Activated naive CD8-positive, alpha-beta T cell treated with anti-CD3 and anti-CD28 coated beads, Interleukin-2, amount 50 U/mL, for 24 hours (primary cell): Measurements from ENCODE around the gene LMNTD1.

Source experiments
- ATAC-seq: fragments of 150-1000 bp; cut with Tn5 transposase; one replicate; pipeline ENCODE4 v1.10.0; 2021
- DNase-seq: peaks from one replicate; pipeline ENCODE4 v3.0.0; 2021
- H3K27ac Mint-ChIP-seq: one replicate; pipeline ENCODE4 v1.8.0; 2021; ENCODE audit warnings: mild to moderate bottlenecking, mixed read lengths
- H3K27me3 Mint-ChIP-seq: one replicate; pipeline ENCODE4 v1.8.0; 2021; ENCODE audit warnings: mixed read lengths
- H3K36me3 Mint-ChIP-seq: one replicate; pipeline ENCODE4 v1.8.0; 2021; ENCODE audit warnings: low read depth, mixed read lengths
- H3K4me1 Mint-ChIP-seq: one replicate; pipeline ENCODE4 v1.8.0; 2021; ENCODE audit warnings: mixed read lengths
- H3K4me3 Mint-ChIP-seq: one replicate; pipeline ENCODE4 v1.8.0; 2021; ENCODE audit warnings: mild to moderate bottlenecking, moderate library complexity, mixed read lengths
- H3K9me3 Mint-ChIP-seq: one replicate; pipeline ENCODE4 v1.8.0; 2021; ENCODE audit warnings: mixed read lengths

The LMNTD1 gene

GRCh38 chr12:25574761-25575160 lies 21.7 kb upstream of the LMNTD1 start:
- ATAC-seq (no peak), DNase-seq (no peak)
- peaks cover 1% of the 10 kb centered on the region for H3K27me3 Mint-ChIP-seq
- no peak overlapping the region for H3K4me3 Mint-ChIP-seq
- H3K9me3 Mint-ChIP-seq: no peaks in the 10 kb centered on the region
- H3K36me3 Mint-ChIP-seq: no peaks in the 10 kb centered on the region
- H3K4me1 Mint-ChIP-seq: no peaks in the 10 kb centered on the region
- H3K27ac Mint-ChIP-seq: no peak overlapping the region

GRCh38 chr12:25573346-25573745 lies 20.3 kb upstream of the LMNTD1 start:
- no peaks in the 10 kb centered on the region for H3K36me3 Mint-ChIP-seq
- no peaks in the 10 kb centered on the region for H3K4me1 Mint-ChIP-seq
- no peak overlapping the region for H3K27ac Mint-ChIP-seq
- H3K9me3 Mint-ChIP-seq: no peaks in the 10 kb centered on the region
- DNase-seq (no peak), ATAC-seq (no peak)
- H3K27me3 Mint-ChIP-seq: no peaks in the 10 kb centered on the region
- H3K4me3 Mint-ChIP-seq: no peak overlapping the region

GRCh38 chr12:25570418-25570817 lies 17.3 kb upstream of the LMNTD1 start:
- Mint-ChIP-seq H3K4me1 (no peaks in the 10 kb centered on the region), H3K9me3 (no peaks in the 10 kb centered on the region), H3K36me3 (no peaks in the 10 kb centered on the region), H3K4me3 (no peak overlapping the region), H3K27ac (no peak overlapping the region), H3K27me3 (no peaks in the 10 kb centered on the region)
- ATAC-seq (no peak), DNase-seq (no peak)

GRCh38 chr12:25566202-25566949 lies 13.3 kb upstream of the LMNTD1 start:
- ATAC-seq (no peak), DNase-seq (no peak)
- Mint-ChIP-seq H3K4me1 (no peaks in the 10 kb centered on the region), H3K4me3 (no peak overlapping the region), H3K27me3 (peaks cover 1% of the 10 kb centered on the region), H3K36me3 (no peaks in the 10 kb centered on the region), H3K27ac (no peak overlapping the region), H3K9me3 (peaks cover 9% of the 10 kb centered on the region)

- no peak overlapping the region for H3K27ac Mint-ChIP-seq
- ATAC-seq (no peak), DNase-seq (no peak)
- no peak overlapping the region for H3K4me3 Mint-ChIP-seq
- no peaks in the 10 kb centered on the region for H3K27me3 Mint-ChIP-seq
- H3K9me3 Mint-ChIP-seq: peaks cover 9% of the 10 kb centered on the region
- H3K4me1 Mint-ChIP-seq: peaks cover 4% of the 10 kb centered on the region
- peaks cover 3% of the 10 kb centered on the region for H3K36me3 Mint-ChIP-seq
Measured at GRCh38 chr12:25558586-25558985, 5.5 kb upstream of the LMNTD1 start.

GRCh38 chr12:25557830-25558436 lies 4.8 kb upstream of the LMNTD1 start:
- H3K9me3 Mint-ChIP-seq: peaks cover 9% of the 10 kb centered on the region
- no peak overlapping the region for H3K4me3 Mint-ChIP-seq
- no peak for ATAC-seq
- H3K4me1 Mint-ChIP-seq: peaks cover 4% of the 10 kb centered on the region
- peaks cover 3% of the 10 kb centered on the region for H3K36me3 Mint-ChIP-seq
- peak; percentile 5 for DNase-seq
- H3K27me3 Mint-ChIP-seq: no peaks in the 10 kb centered on the region
- H3K27ac Mint-ChIP-seq: no peak overlapping the region

GRCh38 chr12:25556153-25556552 lies 3.1 kb upstream of the LMNTD1 start:
- H3K27ac Mint-ChIP-seq: no peak overlapping the region
- H3K4me3 Mint-ChIP-seq: no peak overlapping the region
- ATAC-seq: no peak
- H3K36me3 Mint-ChIP-seq: peaks cover 3% of the 10 kb centered on the region
- no peak for DNase-seq
- H3K27me3 Mint-ChIP-seq: no peaks in the 10 kb centered on the region
- H3K9me3 Mint-ChIP-seq: peaks cover 5% of the 10 kb centered on the region
- H3K4me1 Mint-ChIP-seq: peaks cover 4% of the 10 kb centered on the region

GRCh38 chr12:25552681-25553080 lies 402 bp downstream of the LMNTD1 start:
- DNase-seq (no peak), ATAC-seq (no peak)
- no peaks in the 10 kb centered on the region for H3K4me1 Mint-ChIP-seq
- H3K9me3 Mint-ChIP-seq: no peaks in the 10 kb centered on the region
- H3K4me3 Mint-ChIP-seq: no peak overlapping the region
- no peak overlapping the region for H3K27ac Mint-ChIP-seq
- no peaks in the 10 kb centered on the region for H3K36me3 Mint-ChIP-seq
- peaks cover 2% of the 10 kb centered on the region for H3K27me3 Mint-ChIP-seq

GRCh38 chr12:25550186-25550585 lies 2.9 kb downstream of the LMNTD1 start:
- Mint-ChIP-seq H3K4me3 (no peak overlapping the region), H3K9me3 (no peaks in the 10 kb centered on the region), H3K27me3 (peaks cover 2% of the 10 kb centered on the region), H3K27ac (no peak overlapping the region), H3K4me1 (no peaks in the 10 kb centered on the region), H3K36me3 (no peaks in the 10 kb centered on the region)
- no peak for DNase-seq
- no peak for ATAC-seq

- Mint-ChIP-seq H3K27ac (no peak overlapping the region), H3K36me3 (no peaks in the 10 kb centered on the region), H3K4me3 (no peak overlapping the region), H3K9me3 (no peaks in the 10 kb centered on the region), H3K27me3 (peaks cover 2% of the 10 kb centered on the region), H3K4me1 (no peaks in the 10 kb centered on the region)
- no peak for DNase-seq
- ATAC-seq: no peak
Measured at GRCh38 chr12:25549120-25549519, 4.0 kb downstream of the LMNTD1 start.

GRCh38 chr12:25546318-25546717 lies 6.8 kb downstream of the LMNTD1 start:
- peaks cover 2% of the 10 kb centered on the region for H3K27me3 Mint-ChIP-seq
- H3K4me1 Mint-ChIP-seq: no peaks in the 10 kb centered on the region
- H3K9me3 Mint-ChIP-seq: no peaks in the 10 kb centered on the region
- no peak overlapping the region for H3K27ac Mint-ChIP-seq
- H3K4me3 Mint-ChIP-seq: no peak overlapping the region
- no peaks in the 10 kb centered on the region for H3K36me3 Mint-ChIP-seq
- DNase-seq (no peak), ATAC-seq (no peak)

GRCh38 chr12:25533150-25533549 lies 19.9 kb downstream of the LMNTD1 start:
- H3K36me3 Mint-ChIP-seq: no peaks in the 10 kb centered on the region
- no peak overlapping the region for H3K4me3 Mint-ChIP-seq
- ATAC-seq: no peak

GRCh38 chr12:25531502-25532052 lies 21.5 kb downstream of the LMNTD1 start:
- no peaks in the 10 kb centered on the region for H3K4me1 Mint-ChIP-seq

More at GRCh38 chr12:25533150-25533549, 19.9 kb downstream of the LMNTD1 start:
- Mint-ChIP-seq H3K9me3 (no peaks in the 10 kb centered on the region), H3K27me3 (no peaks in the 10 kb centered on the region), H3K27ac (no peak overlapping the region), H3K4me1 (no peaks in the 10 kb centered on the region)
- no peak for DNase-seq

GRCh38 chr12:25529738-25530137 lies 23.3 kb downstream of the LMNTD1 start:
- no peaks in the 10 kb centered on the region for H3K36me3 Mint-ChIP-seq
- H3K9me3 Mint-ChIP-seq: no peaks in the 10 kb centered on the region
- no peaks in the 10 kb centered on the region for H3K4me1 Mint-ChIP-seq
- no peak overlapping the region for H3K27ac Mint-ChIP-seq
- H3K4me3 Mint-ChIP-seq: no peak overlapping the region
- DNase-seq: no peak
- no peak for ATAC-seq
- H3K27me3 Mint-ChIP-seq: no peaks in the 10 kb centered on the region

More at GRCh38 chr12:25531502-25532052, 21.5 kb downstream of the LMNTD1 start:
- H3K27me3 Mint-ChIP-seq: no peaks in the 10 kb centered on the region
- H3K9me3 Mint-ChIP-seq: no peaks in the 10 kb centered on the region
- no peaks in the 10 kb centered on the region for H3K36me3 Mint-ChIP-seq
- H3K4me3 Mint-ChIP-seq: no peak overlapping the region
- no peak overlapping the region for H3K27ac Mint-ChIP-seq
- DNase-seq (no peak), ATAC-seq (no peak)

- ATAC-seq: no peak
- no peaks in the 10 kb centered on the region for H3K9me3 Mint-ChIP-seq
- H3K27ac Mint-ChIP-seq: no peak overlapping the region
- no peaks in the 10 kb centered on the region for H3K36me3 Mint-ChIP-seq
- H3K4me3 Mint-ChIP-seq: no peak overlapping the region
- DNase-seq: no peak
- no peaks in the 10 kb centered on the region for H3K27me3 Mint-ChIP-seq
- H3K4me1 Mint-ChIP-seq: no peaks in the 10 kb centered on the region
Measured at GRCh38 chr12:25526778-25527177, 26.3 kb downstream of the LMNTD1 start.
